Astrocyte (in vitro differentiated cells and primary cell): ENCODE measurements around the gene FGFBP1.

Experiments used
- EZH2 ChIP-seq: IDR thresholded peaks from 2 replicates; pipeline ENCODE4 v1.6.1; 2012; ENCODE audit warnings: mild to moderate bottlenecking, low read length, inconsistent platforms; ENCODE audit not compliant: insufficient read depth
- TF ChIP-seq, protein P1 (sequence below): IDR thresholded peaks from 2 replicates; pipeline ENCODE4 v1.5.1; 2011; ENCODE audit warnings: low read depth, mild to moderate bottlenecking, inconsistent platforms, low read length, moderate library complexity; ENCODE audit not compliant: insufficient read depth

DNA sequence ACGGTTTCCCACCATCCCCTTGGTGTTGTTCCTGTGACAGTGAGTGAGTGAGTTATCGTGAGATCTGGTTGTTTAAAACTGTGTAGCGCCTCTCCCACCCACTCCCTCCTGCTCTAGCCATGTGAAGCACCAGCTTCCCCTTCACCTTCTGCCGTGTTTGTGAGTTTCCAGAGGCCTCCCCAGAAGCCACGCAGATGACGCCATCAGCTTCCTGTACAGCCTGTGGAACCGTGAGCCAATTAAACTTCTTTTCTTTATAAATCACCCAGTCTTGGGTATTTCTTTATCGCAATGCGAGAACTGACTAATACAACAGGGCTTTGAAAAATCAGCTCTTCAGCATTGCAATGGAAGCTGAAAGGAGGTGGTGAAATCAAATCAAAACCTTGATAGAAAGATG, 50.0 kb downstream of the FGFBP1 start:
- TF ChIP-seq, protein P1, sequence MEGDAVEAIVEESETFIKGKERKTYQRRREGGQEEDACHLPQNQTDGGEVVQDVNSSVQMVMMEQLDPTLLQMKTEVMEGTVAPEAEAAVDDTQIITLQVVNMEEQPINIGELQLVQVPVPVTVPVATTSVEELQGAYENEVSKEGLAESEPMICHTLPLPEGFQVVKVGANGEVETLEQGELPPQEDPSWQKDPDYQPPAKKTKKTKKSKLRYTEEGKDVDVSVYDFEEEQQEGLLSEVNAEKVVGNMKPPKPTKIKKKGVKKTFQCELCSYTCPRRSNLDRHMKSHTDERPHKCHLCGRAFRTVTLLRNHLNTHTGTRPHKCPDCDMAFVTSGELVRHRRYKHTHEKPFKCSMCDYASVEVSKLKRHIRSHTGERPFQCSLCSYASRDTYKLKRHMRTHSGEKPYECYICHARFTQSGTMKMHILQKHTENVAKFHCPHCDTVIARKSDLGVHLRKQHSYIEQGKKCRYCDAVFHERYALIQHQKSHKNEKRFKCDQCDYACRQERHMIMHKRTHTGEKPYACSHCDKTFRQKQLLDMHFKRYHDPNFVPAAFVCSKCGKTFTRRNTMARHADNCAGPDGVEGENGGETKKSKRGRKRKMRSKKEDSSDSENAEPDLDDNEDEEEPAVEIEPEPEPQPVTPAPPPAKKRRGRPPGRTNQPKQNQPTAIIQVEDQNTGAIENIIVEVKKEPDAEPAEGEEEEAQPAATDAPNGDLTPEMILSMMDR: no peak
- no peak for TF ChIP-seq EZH2
